HG02970 (cell line): ENCODE results near the gene TRPC4AP.
"Not testable (repeated sequence)": the region's sequence is repeated elsewhere in the genome, so short reads cannot be mapped to it uniquely, and the experiment has no call there.

Experiments used
- ATAC-seq: cut with Tn5 transposase; IDR thresholded peaks from one replicate; pipeline ENCODE4 v1.9.1; 2021; ENCODE audit warnings: mild to moderate bottlenecking, moderate library complexity, moderate number of reproducible peaks; ENCODE audit not compliant: unreplicated experiment, low FRiP score

The TRPC4AP gene

DNA sequence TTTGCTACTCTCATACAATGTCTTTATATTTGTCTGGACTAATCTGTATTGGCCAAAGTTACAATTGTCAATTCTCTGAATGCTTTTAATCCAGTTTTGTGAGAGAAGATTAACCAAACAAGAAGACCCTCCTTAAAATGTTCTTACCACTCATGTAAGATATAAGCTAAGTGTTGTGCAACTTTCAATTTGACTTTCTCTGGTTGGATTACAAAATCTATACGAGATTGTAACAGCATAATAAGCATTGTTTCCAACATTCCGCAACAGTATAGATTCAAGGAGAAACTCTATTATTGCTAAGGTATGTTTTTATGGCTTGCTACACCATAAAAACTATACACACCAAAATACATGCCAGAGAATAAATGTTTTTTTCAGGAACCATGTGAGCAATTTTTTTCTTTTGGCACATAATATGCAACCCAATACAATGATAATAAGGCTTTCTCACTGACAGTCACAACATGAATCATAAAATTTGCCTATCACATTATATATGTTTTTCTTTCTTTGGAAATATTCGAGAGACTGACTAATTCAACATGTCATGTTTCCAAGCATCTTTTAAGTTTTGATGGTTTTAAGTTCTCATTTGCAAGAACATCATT, 12.2 kb upstream of the TRPC4AP start:
- ATAC-seq, result no peak

DNA sequence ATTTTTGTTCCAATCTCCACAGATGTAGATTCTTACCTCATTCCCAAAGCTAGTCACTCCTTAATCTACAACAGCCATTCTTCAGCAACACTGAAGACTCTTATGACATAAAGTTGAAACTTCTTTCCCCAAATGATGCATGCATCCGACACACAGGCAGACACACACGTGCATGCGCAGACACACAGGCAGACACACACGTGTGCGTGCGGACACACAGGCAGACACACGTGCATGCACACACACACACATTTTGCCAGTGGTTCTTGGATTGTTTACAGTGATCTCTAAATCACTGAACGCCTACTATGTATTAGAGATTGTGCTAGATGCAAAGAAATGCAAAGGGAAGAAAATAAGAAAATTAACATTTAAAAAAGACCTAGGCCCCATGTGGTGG, 9.0 kb upstream of the TRPC4AP start:
- no peak for ATAC-seq

DNA sequence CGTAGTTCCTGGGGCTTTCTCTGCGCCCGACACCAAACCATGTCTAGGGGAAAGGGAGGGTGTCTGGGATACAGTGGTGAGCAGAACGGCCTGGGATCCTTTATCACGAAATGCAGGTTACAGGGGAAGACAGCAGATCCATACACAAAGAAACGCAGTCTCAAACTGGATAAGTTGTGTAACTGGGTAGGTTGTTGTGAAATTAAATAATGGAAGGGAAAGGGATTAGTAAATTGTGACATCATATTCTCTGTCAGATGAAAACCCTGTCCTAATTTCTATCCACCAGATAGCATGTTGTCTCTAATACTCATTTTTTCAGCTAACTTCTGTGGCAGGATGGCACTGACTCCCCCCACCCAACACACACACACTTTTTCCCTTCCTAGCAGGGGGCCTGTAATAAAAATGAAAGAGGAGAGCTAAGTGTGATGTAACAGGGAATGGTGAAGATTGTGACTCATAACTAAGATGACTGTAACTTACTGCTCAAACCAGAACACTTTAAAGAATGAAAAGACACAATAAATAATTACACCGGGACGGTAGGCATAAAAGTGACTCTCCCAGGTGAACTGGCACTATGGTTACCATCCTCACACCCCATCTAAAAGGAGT, 769 bp upstream of the TRPC4AP start:
- no peak for ATAC-seq

DNA sequence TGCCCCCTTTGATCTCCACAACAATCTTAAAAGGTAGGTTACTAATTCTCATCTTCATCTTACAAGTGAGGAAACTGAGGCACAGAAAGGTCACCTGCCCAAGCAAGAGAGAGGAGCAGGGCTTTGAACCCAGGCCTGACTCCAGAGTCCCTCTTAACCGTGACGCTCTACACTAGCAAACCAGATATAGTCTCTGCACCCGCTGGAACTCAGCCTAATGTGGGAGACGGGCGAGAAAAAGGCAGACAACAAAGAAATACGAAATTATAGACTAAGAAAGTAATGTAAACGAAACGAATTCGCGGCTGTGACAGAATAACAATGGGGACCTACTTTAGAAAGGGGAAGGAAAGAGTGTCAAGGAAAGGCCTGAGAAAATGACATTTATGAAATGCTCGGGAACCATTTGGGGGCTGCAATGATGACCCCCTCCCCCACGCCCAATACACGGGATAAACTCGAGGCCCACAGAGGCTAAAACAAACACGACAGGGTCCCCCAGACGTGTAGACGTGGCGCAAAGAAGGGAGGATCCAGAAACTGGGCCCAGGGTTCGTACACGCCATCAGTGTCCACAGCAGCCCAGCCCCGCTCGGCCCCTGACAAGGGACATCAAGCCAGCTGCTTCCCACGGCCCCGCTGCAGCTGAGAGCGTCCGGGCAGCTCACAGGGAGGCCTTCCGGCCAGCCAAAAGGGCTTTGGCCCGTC, 637 bp downstream of the TRPC4AP start:
- no peak for ATAC-seq

DNA sequence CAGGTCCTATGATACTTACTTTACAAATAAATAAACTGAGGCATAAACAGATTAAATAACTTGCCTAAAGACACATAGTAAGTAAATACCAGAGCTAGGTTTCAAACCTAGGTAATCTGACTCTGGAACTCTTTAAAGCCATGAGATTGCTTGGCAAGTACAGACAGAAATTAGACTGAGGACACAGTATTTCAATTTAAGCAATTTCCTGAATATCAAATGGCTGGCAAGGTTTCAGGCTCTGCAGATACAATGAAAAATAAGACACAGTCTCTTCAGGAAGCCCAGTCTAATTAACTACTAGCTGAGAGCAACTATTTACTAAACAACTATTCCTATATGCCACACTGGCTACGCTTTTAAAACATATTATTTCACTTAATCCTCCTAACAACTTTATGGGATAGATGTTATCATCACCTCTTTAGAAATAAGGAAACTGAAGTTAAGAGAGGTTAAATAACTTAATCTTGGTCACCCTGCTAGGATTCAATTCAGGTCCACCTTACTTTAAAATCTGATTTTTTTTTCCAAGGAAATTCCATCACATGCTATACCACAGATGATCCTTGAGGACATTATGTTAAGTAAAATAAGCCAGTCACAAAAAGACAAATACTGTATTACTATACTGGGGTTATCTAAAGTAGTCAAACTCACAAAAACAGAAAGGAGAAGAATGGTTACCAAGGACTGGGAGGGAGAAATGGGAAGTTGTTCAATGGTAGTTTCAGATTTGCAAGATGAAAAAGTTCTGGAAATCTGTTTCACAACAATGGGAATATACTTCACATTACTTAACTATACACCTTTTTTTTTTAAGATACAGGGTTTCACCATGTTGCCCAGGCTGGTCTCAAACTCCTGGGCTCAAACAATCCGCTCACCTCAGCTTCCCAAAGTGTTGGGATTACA, 4.1 kb downstream of the TRPC4AP start:
- ATAC-seq, result no peak

DNA sequence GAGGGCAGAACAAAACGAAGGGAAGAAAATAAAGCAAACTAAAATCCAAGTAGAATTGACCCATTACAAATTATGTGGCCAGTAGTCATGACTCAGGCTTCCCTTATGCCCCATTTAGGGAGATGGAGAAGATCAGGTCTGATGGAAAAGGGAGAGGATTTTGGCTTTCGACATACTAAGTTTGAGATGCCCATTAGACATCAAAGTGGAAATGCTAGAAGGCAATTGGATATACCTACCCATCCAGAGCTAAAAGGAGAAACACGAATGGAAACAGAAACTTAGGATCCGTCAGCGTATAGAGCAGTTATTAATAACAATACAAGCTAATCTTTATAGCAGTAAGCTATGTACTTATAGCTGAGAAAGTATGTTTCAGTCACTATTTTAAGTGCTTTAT, 4.8 kb downstream of the TRPC4AP start:
- ATAC-seq, result no peak

DNA sequence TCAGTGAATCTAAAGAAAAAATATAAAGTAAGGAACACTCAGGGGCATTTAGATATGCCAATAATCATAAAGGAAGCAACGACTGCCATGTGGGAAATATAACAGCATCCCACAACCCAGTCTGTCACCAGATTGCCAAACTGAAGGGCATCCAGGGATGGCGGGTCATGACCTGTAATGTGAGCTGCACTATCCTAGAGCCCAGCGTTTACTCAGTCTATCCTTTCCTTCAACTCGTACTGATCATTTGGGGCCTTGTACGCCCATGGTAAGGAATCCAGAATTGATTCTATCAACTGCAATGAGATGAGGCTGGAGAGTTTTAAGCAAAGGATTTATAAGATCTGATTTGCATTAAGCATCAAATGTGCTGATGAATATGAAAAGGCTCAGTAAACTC, 5.3 kb downstream of the TRPC4AP start:
- ATAC-seq, result no peak

DNA sequence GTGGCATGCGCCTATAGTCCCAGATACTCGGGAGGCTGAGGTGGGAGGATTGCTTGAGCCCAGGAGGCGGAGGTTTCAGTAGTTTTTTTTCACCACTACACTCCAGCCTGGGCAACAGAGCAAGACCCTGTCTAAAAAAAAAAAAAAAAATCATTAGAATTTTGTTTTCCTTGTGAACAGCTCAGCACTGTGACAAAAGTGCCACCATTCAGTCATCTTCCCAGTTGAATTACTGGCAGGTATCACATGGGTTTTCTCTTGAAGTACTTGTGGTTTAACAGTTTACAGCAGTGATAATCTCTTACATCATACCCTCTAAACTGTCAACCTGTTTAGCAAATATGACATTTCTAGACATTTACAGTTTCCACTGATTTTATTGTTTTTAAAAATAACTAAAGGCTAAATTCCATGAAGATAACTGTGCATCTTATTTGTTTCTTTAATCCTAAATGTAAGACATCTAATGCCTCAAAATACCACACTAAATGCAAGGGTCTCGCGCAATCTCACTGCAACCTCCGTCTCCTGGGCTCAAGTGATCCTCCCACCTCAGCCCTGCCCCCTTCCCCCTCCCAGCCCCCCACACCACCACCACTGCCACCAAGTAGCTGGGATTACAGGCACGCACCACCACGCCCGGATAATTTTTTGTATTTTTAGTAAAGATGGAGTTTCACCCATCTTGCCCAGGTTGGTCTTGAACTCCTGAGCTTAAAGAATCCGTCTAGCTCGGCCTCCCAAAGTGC, 7.0 kb downstream of the TRPC4AP start:
- ATAC-seq, result no peak

DNA sequence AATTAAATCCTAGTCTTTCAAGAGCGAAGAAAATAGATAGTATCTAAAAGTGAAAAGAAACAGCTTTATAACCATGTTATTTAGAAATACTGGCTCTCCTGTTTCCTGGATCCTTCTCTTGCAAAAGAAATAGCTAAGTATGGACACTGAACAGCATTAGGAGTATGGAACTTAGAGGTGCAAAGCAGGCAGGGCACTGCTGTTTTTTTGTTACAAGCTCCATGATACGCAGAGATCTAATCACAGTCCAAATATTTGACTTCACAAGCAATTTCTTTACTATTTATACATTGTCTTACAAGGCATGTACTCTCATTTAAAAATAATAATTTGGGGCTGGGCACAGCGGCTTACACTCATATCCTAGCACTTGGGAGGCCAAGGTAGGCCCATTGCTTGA, 7.6 kb downstream of the TRPC4AP start:
- no peak for ATAC-seq

DNA sequence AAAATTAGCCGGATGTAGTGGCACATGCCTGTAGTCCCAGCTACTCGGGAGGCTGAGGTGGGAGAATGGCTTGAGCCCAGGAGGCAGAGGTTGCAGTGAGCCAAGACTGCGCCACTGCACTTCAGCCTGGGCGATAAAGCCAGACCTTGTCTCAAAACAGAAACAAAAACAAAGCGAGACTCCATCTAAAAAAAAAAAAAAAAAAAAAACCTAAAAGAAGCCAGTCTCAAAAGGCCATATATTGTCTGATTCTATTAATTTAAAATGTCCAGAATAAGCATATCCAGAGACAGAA, 12.3 kb downstream of the TRPC4AP start:
- not testable (repeated sequence) for ATAC-seq

DNA sequence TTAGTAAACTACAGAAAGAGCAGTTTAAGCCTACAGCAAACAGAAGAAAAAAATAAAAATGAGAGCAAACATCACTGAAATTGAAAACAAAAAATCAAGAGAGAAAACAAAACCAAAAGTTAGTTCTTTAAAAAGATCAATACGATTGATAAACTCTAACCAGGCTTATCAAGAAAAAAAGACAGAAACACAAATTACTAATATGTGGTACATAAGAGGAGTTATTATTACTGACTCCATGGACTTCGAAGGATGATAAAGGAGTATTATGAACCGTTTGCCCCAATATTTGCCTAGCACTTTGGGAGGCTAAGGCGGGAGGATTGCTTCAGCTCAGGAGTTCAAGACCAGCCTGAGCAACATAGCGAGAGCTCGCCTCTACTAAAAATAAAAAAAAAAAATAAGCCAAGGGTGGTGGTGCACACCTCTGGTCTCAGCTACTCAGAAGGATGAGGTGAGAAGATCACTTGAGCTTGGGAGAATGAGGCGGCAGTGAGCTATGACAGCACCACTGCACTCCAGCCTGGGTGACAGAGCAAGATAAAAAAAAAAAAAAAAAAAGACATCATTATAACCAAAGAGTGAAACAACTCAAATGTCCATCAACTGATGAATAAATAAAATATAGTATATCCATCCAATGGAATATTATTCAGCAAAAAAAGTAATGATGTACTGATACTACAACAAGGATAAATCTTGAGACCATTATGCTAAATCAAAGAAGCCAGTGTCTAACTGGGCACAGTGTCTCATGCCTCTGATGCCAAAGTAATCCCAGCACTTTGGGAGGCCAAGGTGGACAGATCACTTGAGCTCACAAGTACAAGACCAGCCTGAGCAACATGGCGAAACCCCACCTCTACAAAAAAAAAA, 12.9 kb downstream of the TRPC4AP start:
- no peak for ATAC-seq

DNA sequence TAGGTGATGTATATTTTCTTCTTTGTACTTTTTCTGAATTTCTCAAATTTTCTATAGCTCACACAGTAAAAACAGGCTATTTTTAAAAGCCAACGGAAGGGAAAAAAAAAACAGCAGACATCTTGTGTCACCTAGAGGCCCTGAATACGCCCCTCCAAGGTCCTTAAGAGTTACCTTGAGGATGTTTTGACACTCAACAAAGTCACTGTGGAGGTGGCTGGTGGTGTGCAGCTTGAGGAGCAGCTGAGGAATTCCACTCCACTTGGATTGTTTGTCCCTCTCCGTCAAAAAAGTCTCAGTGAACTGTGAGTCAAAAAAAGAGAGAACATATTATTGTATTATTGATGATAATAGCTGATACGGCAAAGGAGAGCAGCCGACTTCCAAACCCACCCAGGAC, 14.7 kb downstream of the TRPC4AP start:
- ATAC-seq, result no peak

DNA sequence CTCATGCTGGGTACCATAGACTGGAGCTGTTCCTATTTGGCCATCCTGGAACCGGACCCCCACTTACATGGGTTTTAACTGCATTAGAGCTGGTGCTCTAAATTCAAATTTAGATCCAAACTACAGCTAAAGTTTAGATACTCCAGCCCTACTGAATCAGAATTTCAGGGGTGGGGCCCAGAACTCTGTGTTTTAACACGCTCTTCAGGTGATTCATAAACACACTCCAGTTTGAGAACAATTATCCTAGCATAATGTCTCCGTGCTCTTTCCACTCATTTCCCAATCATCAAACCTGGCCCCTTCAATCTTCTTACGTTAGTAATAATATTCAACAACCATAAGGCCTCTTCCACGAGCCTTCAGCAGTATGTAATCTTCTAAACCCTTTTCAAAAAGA, 15.3 kb downstream of the TRPC4AP start:
- no peak for ATAC-seq

DNA sequence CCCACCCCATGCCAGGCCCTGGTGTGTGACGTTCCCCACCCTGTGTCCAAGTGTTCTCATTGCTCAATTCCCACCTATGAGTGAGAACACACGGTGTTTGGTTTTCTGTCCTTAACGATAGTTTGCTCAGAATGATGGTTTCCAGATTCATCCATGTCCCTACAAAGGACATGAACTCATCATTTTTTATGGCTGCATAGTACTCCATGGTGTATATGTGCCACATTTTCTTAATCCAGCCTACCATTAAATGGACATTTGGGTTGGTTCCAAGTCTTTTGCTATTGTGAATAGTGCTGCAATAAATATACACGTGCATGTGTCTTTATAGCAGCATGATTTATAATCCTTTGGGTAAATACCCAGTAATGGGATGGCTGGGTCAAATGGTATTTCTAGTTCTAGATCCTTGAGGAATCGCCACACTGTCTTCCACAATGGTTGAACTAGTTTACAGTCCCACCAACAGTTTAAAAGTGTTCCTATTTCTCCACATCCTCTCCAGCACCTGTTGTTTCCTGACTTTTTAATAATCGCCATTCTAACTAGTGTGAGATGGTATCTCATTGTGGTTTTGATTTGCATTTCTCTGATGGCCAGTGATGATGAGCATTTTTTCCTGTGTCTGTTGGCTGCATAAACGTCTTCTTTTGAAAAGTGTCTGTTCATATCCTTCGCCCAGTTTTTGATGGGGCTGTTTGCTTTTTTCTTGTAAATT, 21.0 kb downstream of the TRPC4AP start:
- not testable (repeated sequence) for ATAC-seq

DNA sequence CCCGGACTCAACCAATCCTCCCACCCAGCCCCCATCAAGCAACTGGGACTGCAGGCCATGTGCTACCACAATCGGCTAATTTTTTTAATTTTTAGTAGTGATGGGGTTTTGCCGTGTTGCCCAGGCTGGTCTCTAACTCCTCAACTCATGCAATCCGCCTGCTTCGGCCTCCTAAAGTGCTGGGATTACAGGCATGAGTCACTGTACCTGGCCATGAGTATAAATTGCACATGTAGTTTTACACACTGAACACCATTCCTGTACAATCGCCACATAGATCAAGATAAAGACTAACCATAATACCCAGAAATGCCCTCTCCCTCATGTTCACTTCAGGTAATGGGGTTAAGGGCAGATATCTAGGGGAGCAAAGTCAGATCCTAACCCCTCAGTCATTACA, 26.4 kb downstream of the TRPC4AP start:
- ATAC-seq, result no peak

DNA sequence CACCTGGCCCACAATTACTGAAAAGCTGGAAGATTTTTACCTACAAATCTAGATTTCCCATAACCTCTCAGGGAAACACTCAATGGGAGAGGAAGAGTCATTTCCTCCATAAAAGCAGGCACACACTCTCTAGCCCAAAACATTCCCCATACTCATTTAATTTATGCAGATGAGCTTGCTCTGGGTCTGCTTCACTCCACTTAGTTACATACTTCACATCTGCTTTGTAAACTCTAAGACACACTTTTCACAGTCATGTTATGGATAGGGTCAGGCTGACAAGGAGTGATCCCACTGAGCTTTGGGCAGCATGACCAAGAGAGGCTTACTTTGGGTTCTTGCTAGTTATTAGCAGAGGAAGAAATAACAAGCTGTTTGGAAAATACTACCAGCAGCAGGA, 27.4 kb downstream of the TRPC4AP start:
- no peak for ATAC-seq

DNA sequence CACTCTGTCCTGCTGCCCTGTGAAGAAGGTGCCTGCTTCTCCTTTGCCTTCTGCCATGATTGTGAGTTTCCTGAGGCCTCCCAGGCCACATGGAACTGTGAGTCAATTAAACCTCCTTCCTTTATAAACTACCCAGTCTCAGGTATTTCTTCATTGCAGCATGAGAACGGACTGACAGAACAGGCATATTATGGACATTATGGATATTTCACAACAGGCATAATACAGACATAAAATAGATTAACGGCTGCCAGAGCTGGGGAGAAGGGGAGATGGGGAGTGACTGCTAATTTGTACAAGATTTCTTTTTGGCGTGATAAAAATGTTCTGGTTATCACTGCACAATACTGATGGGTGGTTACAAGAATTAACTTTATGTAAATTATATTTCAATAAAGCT, 29.4 kb downstream of the TRPC4AP start:
- no peak for ATAC-seq

DNA sequence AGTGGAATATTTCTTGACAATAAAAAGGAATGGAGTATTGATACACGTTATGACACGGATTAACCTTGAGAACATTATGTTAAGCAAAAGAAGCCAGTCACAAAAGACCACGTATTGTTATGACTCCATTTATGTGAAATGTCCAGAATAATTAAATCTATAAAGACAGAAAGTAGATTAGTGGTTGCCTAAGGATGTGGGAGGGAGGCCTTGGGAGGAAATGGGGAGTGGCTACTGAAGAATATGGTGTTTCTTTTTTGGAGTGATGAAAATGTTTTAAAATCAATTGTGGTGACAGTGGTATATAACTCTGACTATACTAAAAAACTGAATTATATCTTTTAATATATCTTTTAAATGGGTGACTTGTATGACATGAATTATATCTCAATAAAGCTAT, 30.1 kb downstream of the TRPC4AP start:
- no peak for ATAC-seq

DNA sequence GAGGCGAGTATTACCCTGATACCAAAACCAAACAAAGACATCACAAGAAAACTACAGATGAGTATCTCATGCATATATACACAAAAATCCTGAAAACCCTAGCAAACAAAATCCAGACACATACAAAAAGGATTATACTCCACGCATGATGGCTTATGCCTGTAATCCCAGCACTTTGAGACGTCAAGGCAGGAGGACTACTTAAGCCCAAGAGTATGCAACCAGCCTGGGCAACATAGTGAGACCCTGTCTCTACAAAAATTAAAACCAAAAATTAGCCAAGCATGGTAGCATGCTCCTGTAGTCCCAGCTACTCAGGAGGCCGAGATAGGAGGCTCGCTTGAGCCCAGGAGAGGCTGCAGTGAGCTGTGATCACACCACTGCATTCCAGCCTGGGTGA, 32.4 kb downstream of the TRPC4AP start:
- ATAC-seq, result no peak
